Measurements from ENCODE around the gene MCMBP.
"Not testable (repeated sequence)": the region's sequence is repeated elsewhere in the genome, so short reads cannot be mapped to it uniquely, and the experiment has no call there.

Gene MCMBP

GRCh38 chr10:119829429-119829828 is 43.2 kb downstream of the MCMBP start:
- no peak for DNase-seq (ENCODE audit: low read depth in 2 of 2)

- DNase-seq (ENCODE audit: low read depth in 2 of 2), result no peak
Observed at GRCh38 chr10:119827430-119827829, 45.2 kb downstream of the MCMBP start.

- no peak for DNase-seq (ENCODE audit: low read depth in 2 of 2)
Observed at GRCh38 chr10:119826771-119827170, 45.9 kb downstream of the MCMBP start.

GRCh38 chr10:119824299-119824698 is 48.3 kb downstream of the MCMBP start:
- DNase-seq (ENCODE audit: low read depth in 2 of 2), result no peak

- DNase-seq (ENCODE audit: low read depth in 2 of 2), result no peak
Observed at GRCh38 chr10:119821182-119821581, 51.5 kb downstream of the MCMBP start.

GRCh38 chr10:119818889-119819270 is 53.8 kb downstream of the MCMBP start:
- DNase-seq (ENCODE audit: low read depth in 2 of 2), result no peak

GRCh38 chr10:119817991-119818888 is 54.4 kb downstream of the MCMBP start:
- no peak for DNase-seq (ENCODE audit: low read depth in 2 of 2)

GRCh38 chr10:119815671-119816070 is 57.0 kb downstream of the MCMBP start:
- DNase-seq (ENCODE audit: low read depth in 2 of 2), result no peak

GRCh38 chr10:119812684-119813083 is 60.0 kb downstream of the MCMBP start:
- DNase-seq (ENCODE audit: low read depth in 2 of 2), result no peak

- DNase-seq (ENCODE audit: low read depth in 2 of 2), result no peak
Observed at GRCh38 chr10:119811122-119811521, 61.5 kb downstream of the MCMBP start.

GRCh38 chr10:119807960-119808697 is 64.5 kb downstream of the MCMBP start:
- DNase-seq (ENCODE audit: low read depth in 2 of 2), result no peak

GRCh38 chr10:119806334-119807130 is 66.1 kb downstream of the MCMBP start:
- DNase-seq (ENCODE audit: low read depth in 2 of 2), result no peak

- DNase-seq (ENCODE audit: low read depth in 2 of 2), result no peak
Observed at GRCh38 chr10:119805702-119806230, 66.9 kb downstream of the MCMBP start.

GRCh38 chr10:119803264-119803663 is 69.4 kb downstream of the MCMBP start:
- no peak for DNase-seq (ENCODE audit: low read depth in 2 of 2)

- no peak for DNase-seq (ENCODE audit: low read depth in 2 of 2)
Observed at GRCh38 chr10:119801998-119802538, 70.6 kb downstream of the MCMBP start.

- no peak for DNase-seq (ENCODE audit: low read depth in 2 of 2)
Observed at GRCh38 chr10:119801176-119801575, 71.5 kb downstream of the MCMBP start.

GRCh38 chr10:119796039-119796438 is 76.6 kb downstream of the MCMBP start:
- no peak for DNase-seq (ENCODE audit: low read depth in 2 of 2)

GRCh38 chr10:119795101-119795500 is 77.5 kb downstream of the MCMBP start:
- DNase-seq (ENCODE audit: low read depth in 2 of 2), result not testable (repeated sequence)

- DNase-seq (ENCODE audit: low read depth in 2 of 2), result no peak
Observed at GRCh38 chr10:119786117-119786769, 86.4 kb downstream of the MCMBP start.

- DNase-seq (ENCODE audit: low read depth in 2 of 2), result no peak
Observed at GRCh38 chr10:119784340-119785067, 88.1 kb downstream of the MCMBP start.

Data from stimulated activated CD8-positive, alpha-beta memory T cell treated with anti-CD3 and anti-CD28 coated beads, Interleukin-2, amount 100 ng/mL, for 1 hour (primary cell).